OCI-LY7 (cell line): ENCODE results near the gene SPOP. TPM values are rescaled to one million over a fixed set of nuclear protein-coding genes. Genes with fewer than 3 reads are reported as not detected.

Experiments used
- BruUV-seq: library from RNA; stranded (reverse); fragments of 400-500 nt; replicated peaks from 2 replicates; lab custom pipeline; 2021; lab: Mats Ljungman, UMichigan
- CTCF ChIA-PET: fragments of 300-600 bp; sonication (Branson Sonifier 250); formaldehyde crosslinking; loops from one replicate; lab custom pipeline; 2022; ENCODE audit warnings: antibody characterized with exemption; ENCODE audit not compliant: unreplicated experiment; lab: Charles Lee
- POLR2A ChIA-PET: fragments of 300-600 bp; sonication (Branson Sonifier 250); formaldehyde crosslinking; loops from one replicate; lab custom pipeline; 2022; ENCODE audit warnings: antibody characterized with exemption; lab: Charles Lee
- DNase-seq: peaks from one replicate; pipeline ENCODE4 v3.0.0-alpha.2; 2015; ENCODE audit warnings: low spot score
- H2AFZ ChIP-seq: fragments of 200-600 bp; sonication (generic), shearing (Covaris generic); 2 replicates; pipeline ENCODE4 v1.6.1; 2014; ENCODE audit warnings: mild to moderate bottlenecking, antibody characterized with exemption, low read length, moderate library complexity
- H3K27ac ChIP-seq: fragments of 200-600 bp; sonication (generic); 2 replicates; pipeline ENCODE4 v1.5.1; 2014; ENCODE audit warnings: mixed run types, low read depth, mild to moderate bottlenecking, moderate library complexity, low read length, inconsistent platforms; ENCODE audit not compliant: poor library complexity, severe bottlenecking
- H3K36me3 ChIP-seq: fragments of 200-600 bp; sonication (generic); 2 replicates; pipeline ENCODE4 v1.6.1; 2014; ENCODE audit warnings: mild to moderate bottlenecking, antibody characterized with exemption, low read length, moderate library complexity, mixed read lengths; ENCODE audit not compliant: insufficient read depth
- H3K4me1 ChIP-seq: fragments of 200-600 bp; sonication (generic); 2 replicates; pipeline ENCODE4 v1.5.1; 2014; ENCODE audit warnings: mild to moderate bottlenecking, low read length; ENCODE audit not compliant: insufficient read depth, poor library complexity, severe bottlenecking
- H3K4me2 ChIP-seq: fragments of 200-600 bp; sonication (generic); 2 replicates; pipeline ENCODE4 v1.6.1; 2014; ENCODE audit warnings: mild to moderate bottlenecking, low read length
- H3K4me3 ChIP-seq: fragments of 200-600 bp; sonication (generic); 2 replicates; pipeline ENCODE4 v1.5.1; 2014; ENCODE audit warnings: mild to moderate bottlenecking, low read depth, low read length; ENCODE audit not compliant: poor library complexity, severe bottlenecking
- H3K79me2 ChIP-seq: fragments of 200-600 bp; sonication (generic); 2 replicates; pipeline ENCODE4 v1.6.1; 2016; ENCODE audit warnings: low read depth, mild to moderate bottlenecking, low read length, moderate library complexity, mixed read lengths; ENCODE audit not compliant: insufficient read depth
- H3K9me2 ChIP-seq: fragments of 200-600 bp; sonication (generic); 2 replicates; pipeline ENCODE4 v1.6.1; 2016; ENCODE audit warnings: mild to moderate bottlenecking, low read length, mixed read lengths; ENCODE audit not compliant: insufficient read depth
- H3K9me3 ChIP-seq: fragments of 200-600 bp; sonication (generic); 2 replicates; pipeline ENCODE4 v1.6.1; 2014; ENCODE audit warnings: mild to moderate bottlenecking, mixed run types, low read length, mixed read lengths
- H4K20me1 ChIP-seq: fragments of 200-600 bp; sonication (generic); 2 replicates; pipeline ENCODE4 v1.6.1; 2014; ENCODE audit warnings: mild to moderate bottlenecking, antibody characterized with exemption, low read length, moderate library complexity, mixed read lengths; ENCODE audit not compliant: insufficient read depth
- EZH2phosphoT487 ChIP-seq: fragments of 200-600 bp; sonication (generic); IDR thresholded peaks from 2 replicates; pipeline ENCODE4 v1.6.1; 2018; ENCODE audit warnings: low read depth, borderline replicate concordance, mild to moderate bottlenecking, mixed run types, antibody characterized with exemption, low read length, moderate library complexity, mixed read lengths
- intact Hi-C: fragments of 100-400 bp; cut with micrococcal nuclease; formaldehyde crosslinking; loops from one replicate; pipeline ENCODE4 v1.10.0; 2022; ENCODE audit not compliant: unreplicated experiment
- total RNA-seq, 2 experiments: library from RNA; depleted of rRNA in 1 of 2; stranded (reverse); fragments of >200 nt in 1 of 2; shearing (Covaris generic) in 1 of 2; gene quantifications; 2 replicates each; pipeline ENCODE4 v1.2.3, GENCODE V29; 2014 to 2022
- TF ChIP-seq, protein P1 (sequence below): fragments of 200-600 bp; sonication (generic); conservative IDR thresholded peaks from 2 replicates; pipeline ENCODE4 v1.5.1; 2014; ENCODE audit warnings: mild to moderate bottlenecking, antibody characterized with exemption, low read length, moderate library complexity, mixed read lengths

SPOP gene
- total RNA-seq, 2 experiments from 2014 or later: 37.8 to 69.0 TPM

DNA sequence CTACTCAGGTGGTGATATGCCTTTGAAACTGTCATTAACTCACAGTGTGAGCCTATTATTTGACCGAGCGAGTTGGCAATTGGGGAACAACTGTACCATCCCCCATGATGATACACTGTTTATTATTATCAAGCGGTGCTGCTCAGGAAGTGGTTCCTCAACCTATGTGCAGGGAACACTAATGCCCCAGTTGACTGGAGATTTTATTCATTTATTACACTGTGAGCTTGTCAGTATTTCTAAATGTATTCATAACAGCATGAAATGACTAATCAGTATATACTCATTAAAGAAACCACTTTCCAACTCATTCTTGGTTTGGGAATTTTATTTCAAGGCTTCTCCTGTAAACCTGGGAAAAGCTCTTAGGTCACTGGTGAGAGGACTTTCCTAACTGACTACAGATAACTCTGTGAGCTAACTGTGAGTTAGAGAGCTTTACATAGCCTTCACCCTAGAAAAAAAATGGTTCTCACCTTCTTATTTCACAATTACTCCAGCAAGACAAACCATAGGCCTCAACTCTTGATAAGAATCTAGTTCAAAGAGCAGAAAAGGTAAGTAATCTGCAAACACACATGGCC, 59.8 kb downstream of the SPOP start:
- no peak for TF ChIP-seq EZH2phosphoT487
- TF ChIP-seq, protein P1, sequence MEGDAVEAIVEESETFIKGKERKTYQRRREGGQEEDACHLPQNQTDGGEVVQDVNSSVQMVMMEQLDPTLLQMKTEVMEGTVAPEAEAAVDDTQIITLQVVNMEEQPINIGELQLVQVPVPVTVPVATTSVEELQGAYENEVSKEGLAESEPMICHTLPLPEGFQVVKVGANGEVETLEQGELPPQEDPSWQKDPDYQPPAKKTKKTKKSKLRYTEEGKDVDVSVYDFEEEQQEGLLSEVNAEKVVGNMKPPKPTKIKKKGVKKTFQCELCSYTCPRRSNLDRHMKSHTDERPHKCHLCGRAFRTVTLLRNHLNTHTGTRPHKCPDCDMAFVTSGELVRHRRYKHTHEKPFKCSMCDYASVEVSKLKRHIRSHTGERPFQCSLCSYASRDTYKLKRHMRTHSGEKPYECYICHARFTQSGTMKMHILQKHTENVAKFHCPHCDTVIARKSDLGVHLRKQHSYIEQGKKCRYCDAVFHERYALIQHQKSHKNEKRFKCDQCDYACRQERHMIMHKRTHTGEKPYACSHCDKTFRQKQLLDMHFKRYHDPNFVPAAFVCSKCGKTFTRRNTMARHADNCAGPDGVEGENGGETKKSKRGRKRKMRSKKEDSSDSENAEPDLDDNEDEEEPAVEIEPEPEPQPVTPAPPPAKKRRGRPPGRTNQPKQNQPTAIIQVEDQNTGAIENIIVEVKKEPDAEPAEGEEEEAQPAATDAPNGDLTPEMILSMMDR: no peak
- DNase-seq: no peak
- H3K4me3 ChIP-seq: no peak overlapping the region
- no peak overlapping the region for H3K27ac ChIP-seq
- POLR2A ChIA-PET: interaction anchor here (0.6 to 0.8 kb wide), 3 partner anchors 13 to 1506 kb away, joined by 3 read pairs; no protein-coding TSS in a partner anchor
- no peaks in the 10 kb centered on the region for H3K4me1 ChIP-seq
- H2AFZ ChIP-seq: no peak overlapping the region
- H3K36me3 ChIP-seq: peaks cover 71% of the 10 kb centered on the region
- H4K20me1 ChIP-seq: no peaks in the 10 kb centered on the region
- intact Hi-C loops: no loop called here
- no TSS peak for BruUV-seq
- no peaks in the 10 kb centered on the region for H3K9me3 ChIP-seq
- no peak overlapping the region for H3K4me2 ChIP-seq
- H3K9me2 ChIP-seq: no peaks in the 10 kb centered on the region
- CTCF ChIA-PET: no interaction called here
- no peaks in the 10 kb centered on the region for H3K79me2 ChIP-seq

DNA sequence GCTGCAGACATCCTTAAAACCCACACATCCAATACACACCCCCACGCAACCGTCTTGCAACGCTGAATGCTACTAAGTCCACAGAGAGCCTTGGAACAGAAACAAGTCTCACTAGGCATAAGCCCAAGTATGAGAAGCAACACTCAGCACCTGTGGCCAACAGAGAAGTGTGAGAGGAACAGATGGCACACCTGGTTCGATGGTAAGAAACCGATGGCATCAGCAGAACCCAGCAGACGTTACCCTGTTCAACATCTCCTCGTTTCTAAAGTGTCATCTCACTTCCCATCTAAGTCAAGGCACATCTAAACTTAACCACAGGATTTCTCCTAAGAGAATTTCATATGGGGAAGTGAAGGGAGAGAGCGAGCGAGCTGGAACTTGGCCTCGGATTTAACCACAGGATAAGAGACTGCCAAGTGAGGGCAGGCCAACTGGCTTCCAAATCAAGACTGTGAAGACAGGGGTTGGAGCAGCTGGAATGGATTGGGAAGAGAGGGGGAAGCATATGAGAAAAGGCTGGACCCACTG, 61.2 kb downstream of the SPOP start:
- Histone ChIP-seq H4K20me1 (no peaks in the 10 kb centered on the region), H3K9me3 (no peaks in the 10 kb centered on the region), H3K4me2 (no peak overlapping the region), H3K36me3 (peaks cover 73% of the 10 kb centered on the region), H3K27ac (no peak overlapping the region), H3K4me1 (no peaks in the 10 kb centered on the region), H3K4me3 (no peak overlapping the region), H3K79me2 (no peaks in the 10 kb centered on the region), H3K9me2 (no peaks in the 10 kb centered on the region), H2AFZ (no peak overlapping the region)
- BruUV-seq: no TSS peak
- CTCF ChIA-PET: no interaction called here
- intact Hi-C loops: no loop called here
- TF ChIP-seq, protein P1: no peak
- no peak for TF ChIP-seq EZH2phosphoT487
- DNase-seq: no peak
- POLR2A ChIA-PET: interaction anchor here (0.5 kb wide), 1 partner anchor 19 kb away, joined by 4 read pairs; no protein-coding TSS in a partner anchor

DNA sequence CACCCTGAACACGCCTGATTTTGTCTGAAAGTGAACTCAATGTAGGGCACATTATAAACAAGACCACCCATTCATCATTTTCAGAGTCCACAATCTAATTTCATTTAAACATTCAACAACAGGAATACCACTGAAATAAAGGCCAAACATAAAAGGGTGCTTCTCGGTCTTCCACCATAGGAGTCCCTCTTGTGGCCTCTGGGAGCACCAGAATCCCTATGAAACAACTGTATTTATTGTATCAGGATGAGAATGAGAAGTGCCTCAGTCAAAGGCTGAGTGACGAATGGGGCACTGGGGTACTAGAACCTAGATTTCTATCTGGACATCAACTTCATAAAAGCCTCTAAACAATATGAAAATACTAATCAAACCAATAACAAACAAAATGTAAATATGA, 61.8 kb downstream of the SPOP start:
- ChIA-PET POLR2A (interaction anchor here (0.5 kb wide), 1 partner anchor 18 kb away, joined by 4 read pairs; no protein-coding TSS in a partner anchor), CTCF (no interaction called here)
- Histone ChIP-seq H3K27ac (no peak overlapping the region), H4K20me1 (no peaks in the 10 kb centered on the region), H3K4me2 (no peak overlapping the region), H3K9me3 (no peaks in the 10 kb centered on the region), H3K9me2 (no peaks in the 10 kb centered on the region), H3K79me2 (no peaks in the 10 kb centered on the region), H2AFZ (no peak overlapping the region), H3K4me1 (no peaks in the 10 kb centered on the region), H3K4me3 (no peak overlapping the region), H3K36me3 (peaks cover 73% of the 10 kb centered on the region)
- no TSS peak for BruUV-seq
- DNase-seq: no peak
- TF ChIP-seq, protein P1: peak; percentile 25; the same call in 1 of the 2 replicates
- no peak for TF ChIP-seq EZH2phosphoT487
- intact Hi-C loops: no loop called here
